HEK293 (cell line): ENCODE data around the gene DAZAP1.

Experiments used
- CTCF ChIP-seq: fragments of 450-650 bp; formaldehyde crosslinking; IDR thresholded peaks from 2 replicates; pipeline ENCODE4 v1.5.1; 2016; ENCODE audit warnings: missing biosample characterization, missing genetic modification characterization
- FEZF1 ChIP-seq: fragments of 450-650 bp; formaldehyde crosslinking; IDR thresholded peaks from 2 replicates; pipeline ENCODE4 v1.5.1; 2016; ENCODE audit warnings: missing biosample characterization, missing genetic modification characterization
- KLF17 ChIP-seq: fragments of 450-650 bp; formaldehyde crosslinking; IDR thresholded peaks from 2 replicates; pipeline ENCODE4 v1.5.1; 2016; ENCODE audit warnings: missing biosample characterization, missing genetic modification characterization
- MYNN ChIP-seq: fragments of 450-650 bp; formaldehyde crosslinking; IDR thresholded peaks from 2 replicates; pipeline ENCODE4 v1.5.1; 2016; ENCODE audit warnings: missing biosample characterization, missing genetic modification characterization, borderline replicate concordance
- MZF1 ChIP-seq: fragments of 450-650 bp; formaldehyde crosslinking; IDR thresholded peaks from 2 replicates; pipeline ENCODE4 v1.5.1; 2017; ENCODE audit warnings: missing biosample characterization, missing genetic modification characterization, borderline replicate concordance
- PRDM6 ChIP-seq: fragments of 450-650 bp; formaldehyde crosslinking; IDR thresholded peaks from 2 replicates; pipeline ENCODE4 v1.5.1; 2017; ENCODE audit warnings: missing biosample characterization, missing genetic modification characterization
- REST ChIP-seq: fragments of 450-650 bp; formaldehyde crosslinking; IDR thresholded peaks from 2 replicates; pipeline ENCODE4 v1.5.1; 2016; ENCODE audit warnings: missing biosample characterization, missing genetic modification characterization
- ZNF138 ChIP-seq: fragments of 450-650 bp; formaldehyde crosslinking; IDR thresholded peaks from 2 replicates; pipeline ENCODE4 v1.5.1; 2016; ENCODE audit warnings: missing biosample characterization, missing genetic modification characterization, borderline replicate concordance
- ZNF174 ChIP-seq: fragments of 450-650 bp; formaldehyde crosslinking; IDR thresholded peaks from 2 replicates; pipeline ENCODE4 v1.5.0; 2017; ENCODE audit warnings: missing biosample characterization, mild to moderate bottlenecking, missing genetic modification characterization
- ZNF302 ChIP-seq: fragments of 450-650 bp; formaldehyde crosslinking; IDR thresholded peaks from 2 replicates; pipeline ENCODE4 v1.5.1; 2016; ENCODE audit warnings: missing biosample characterization, missing genetic modification characterization, low read depth
- ZNF311 ChIP-seq: fragments of 450-650 bp; formaldehyde crosslinking; IDR thresholded peaks from 2 replicates; pipeline ENCODE4 v1.5.1; 2017; ENCODE audit warnings: missing biosample characterization, missing genetic modification characterization, borderline replicate concordance
- ZNF324 ChIP-seq: fragments of 450-650 bp; formaldehyde crosslinking; IDR thresholded peaks from 2 replicates; pipeline ENCODE4 v1.5.1; 2016; ENCODE audit warnings: missing biosample characterization, missing genetic modification characterization
- ZNF354C ChIP-seq: fragments of 450-650 bp; formaldehyde crosslinking; IDR thresholded peaks from 2 replicates; pipeline ENCODE4 v1.5.1; 2016; ENCODE audit warnings: missing biosample characterization, missing genetic modification characterization, low read depth, borderline replicate concordance
- ZNF37A ChIP-seq: fragments of 450-650 bp; IDR thresholded peaks from 2 replicates; pipeline ENCODE4 v1.5.1; 2018; ENCODE audit warnings: missing biosample characterization, missing genetic modification characterization
- ZNF426 ChIP-seq: fragments of 450-650 bp; formaldehyde crosslinking; IDR thresholded peaks from 2 replicates; pipeline ENCODE4 v1.5.1; 2017; ENCODE audit warnings: missing biosample characterization, missing genetic modification characterization, mild to moderate bottlenecking, inconsistent platforms, moderate library complexity
- ZNF510 ChIP-seq: fragments of 450-650 bp; formaldehyde crosslinking; IDR thresholded peaks from 2 replicates; pipeline ENCODE4 v1.5.1; 2018; ENCODE audit warnings: mild to moderate bottlenecking, missing genetic modification characterization, missing biosample characterization; ENCODE audit not compliant: insufficient replicate concordance
- ZNF560 ChIP-seq: fragments of 450-650 bp; formaldehyde crosslinking; IDR thresholded peaks from 2 replicates; pipeline ENCODE4 v1.5.1; 2017; ENCODE audit warnings: missing biosample characterization, missing genetic modification characterization, borderline replicate concordance
- ZNF585B ChIP-seq: fragments of 450-650 bp; formaldehyde crosslinking; IDR thresholded peaks from 2 replicates; pipeline ENCODE4 v1.5.1; 2016; ENCODE audit warnings: missing biosample characterization, missing genetic modification characterization
- ZNF610 ChIP-seq: fragments of 450-650 bp; formaldehyde crosslinking; IDR thresholded peaks from 2 replicates; pipeline ENCODE4 v1.5.1; 2016; ENCODE audit warnings: missing biosample characterization, missing genetic modification characterization, borderline replicate concordance
- ZNF629 ChIP-seq: fragments of 450-650 bp; formaldehyde crosslinking; IDR thresholded peaks from 2 replicates; pipeline ENCODE4 v1.5.1; 2017; ENCODE audit warnings: missing biosample characterization, missing genetic modification characterization
- ZNF664 ChIP-seq: fragments of 450-650 bp; formaldehyde crosslinking; IDR thresholded peaks from 2 replicates; pipeline ENCODE4 v1.5.1; 2016; ENCODE audit warnings: missing biosample characterization, missing genetic modification characterization
- ZNF792 ChIP-seq: fragments of 450-650 bp; formaldehyde crosslinking; IDR thresholded peaks from 2 replicates; pipeline ENCODE4 v1.5.1; 2016; ENCODE audit warnings: missing biosample characterization, missing genetic modification characterization
- ZNF830 ChIP-seq: fragments of 450-650 bp; IDR thresholded peaks from 2 replicates; pipeline ENCODE4 v1.5.0; 2018; ENCODE audit warnings: missing biosample characterization, missing genetic modification characterization, low read depth, mild to moderate bottlenecking, moderate library complexity
- ZSCAN5A ChIP-seq: fragments of 450-650 bp; formaldehyde crosslinking; IDR thresholded peaks from 2 replicates; pipeline ENCODE4 v1.5.1; 2016; ENCODE audit warnings: missing biosample characterization, missing genetic modification characterization

Gene DAZAP1

GRCh38 chr19:1445185-1445931 is 38.0 kb downstream of the DAZAP1 start (continued):
- no peak for TF ChIP-seq ZNF302 (tag by site-specific recombination)
- TF ChIP-seq ZNF324 (tag by site-specific recombination), result peak; percentile 77
- TF ChIP-seq ZNF610 (tag by site-specific recombination), result no peak; the same call in 1 of the 2 replicates
- TF ChIP-seq ZNF560 (tag by site-specific recombination), result no peak
- TF ChIP-seq PRDM6, result no peak
- no peak for TF ChIP-seq ZNF174 (tag by site-specific recombination)
- TF ChIP-seq ZNF311 (tag by site-specific recombination), result no peak
- no peak for TF ChIP-seq MYNN
- peak; percentile 81 for TF ChIP-seq KLF17 (tag by site-specific recombination)
- TF ChIP-seq REST (tag by site-specific recombination), result no peak
- TF ChIP-seq CTCF, result peak; percentile 71
- no peak for TF ChIP-seq ZNF138 (tag by site-specific recombination)
- peak; percentile 99 for TF ChIP-seq ZNF792
- no peak for TF ChIP-seq ZNF585B (tag by site-specific recombination)
- no peak for TF ChIP-seq ZNF830 (tag by site-specific recombination)
- 0 out of 2 replicates have a peak, but pooled peaks have one; percentile 35 for TF ChIP-seq ZNF37A
- no peak for TF ChIP-seq ZNF426
- no peak for TF ChIP-seq ZNF664 (tag by site-specific recombination)
- TF ChIP-seq ZSCAN5A (tag by site-specific recombination), result no peak; the same call in none of the 2 replicates
- peak; percentile 70 for TF ChIP-seq ZNF629 (tag by site-specific recombination)
- no peak for TF ChIP-seq FEZF1 (tag by site-specific recombination)
- no peak for TF ChIP-seq ZNF510
- TF ChIP-seq ZNF354C, result no peak
- peak; percentile 84 for TF ChIP-seq MZF1 (tag by site-specific recombination)
